ENCODE data around the gene IFNA1. TPM values are rescaled to one million over a fixed set of nuclear protein-coding genes. Genes with fewer than 3 reads are reported as not detected.

IFNA1 gene
- total RNA-seq, 1 donor from 2014 or later = not detected

DNA sequence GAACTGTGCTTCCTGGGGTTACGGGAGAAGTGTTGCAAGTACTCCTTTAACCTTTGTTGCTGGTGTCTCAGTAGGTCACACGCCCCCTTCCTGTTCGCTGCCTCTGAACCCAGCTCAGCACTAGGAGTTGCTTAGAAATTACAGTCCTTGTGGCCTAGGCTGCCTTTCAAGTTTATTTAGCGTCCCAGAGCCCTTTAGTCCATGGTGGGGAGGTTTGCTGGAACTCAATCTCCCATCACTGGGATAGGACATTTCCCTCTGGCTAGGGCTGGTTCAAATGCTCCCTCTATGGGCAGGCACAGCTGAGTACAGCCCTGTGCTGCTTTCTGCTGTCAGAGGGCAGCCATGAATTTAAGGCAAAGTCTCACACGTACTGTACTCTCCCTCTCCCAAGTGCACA is 26.6 kb upstream of the IFNA1 start:
- TF ChIP-seq, protein P1, sequence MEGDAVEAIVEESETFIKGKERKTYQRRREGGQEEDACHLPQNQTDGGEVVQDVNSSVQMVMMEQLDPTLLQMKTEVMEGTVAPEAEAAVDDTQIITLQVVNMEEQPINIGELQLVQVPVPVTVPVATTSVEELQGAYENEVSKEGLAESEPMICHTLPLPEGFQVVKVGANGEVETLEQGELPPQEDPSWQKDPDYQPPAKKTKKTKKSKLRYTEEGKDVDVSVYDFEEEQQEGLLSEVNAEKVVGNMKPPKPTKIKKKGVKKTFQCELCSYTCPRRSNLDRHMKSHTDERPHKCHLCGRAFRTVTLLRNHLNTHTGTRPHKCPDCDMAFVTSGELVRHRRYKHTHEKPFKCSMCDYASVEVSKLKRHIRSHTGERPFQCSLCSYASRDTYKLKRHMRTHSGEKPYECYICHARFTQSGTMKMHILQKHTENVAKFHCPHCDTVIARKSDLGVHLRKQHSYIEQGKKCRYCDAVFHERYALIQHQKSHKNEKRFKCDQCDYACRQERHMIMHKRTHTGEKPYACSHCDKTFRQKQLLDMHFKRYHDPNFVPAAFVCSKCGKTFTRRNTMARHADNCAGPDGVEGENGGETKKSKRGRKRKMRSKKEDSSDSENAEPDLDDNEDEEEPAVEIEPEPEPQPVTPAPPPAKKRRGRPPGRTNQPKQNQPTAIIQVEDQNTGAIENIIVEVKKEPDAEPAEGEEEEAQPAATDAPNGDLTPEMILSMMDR (conservative IDR thresholded peaks at IDR 0.05) = no peak
- Mint-ChIP-seq H3K4me1 (ENCODE audit: unreplicated experiment) (no peaks in the 10 kb centered on the region), H3K4me3 (no peak overlapping the region), H3K36me3 (no peaks in the 10 kb centered on the region), H3K9me3 (no peaks in the 10 kb centered on the region), H3K27me3 (peaks cover 7% of the 10 kb centered on the region), H3K27ac (no peak overlapping the region)
- no peak for DNase-seq (ENCODE audit: extremely low spot score, unreplicated experiment)

DNA sequence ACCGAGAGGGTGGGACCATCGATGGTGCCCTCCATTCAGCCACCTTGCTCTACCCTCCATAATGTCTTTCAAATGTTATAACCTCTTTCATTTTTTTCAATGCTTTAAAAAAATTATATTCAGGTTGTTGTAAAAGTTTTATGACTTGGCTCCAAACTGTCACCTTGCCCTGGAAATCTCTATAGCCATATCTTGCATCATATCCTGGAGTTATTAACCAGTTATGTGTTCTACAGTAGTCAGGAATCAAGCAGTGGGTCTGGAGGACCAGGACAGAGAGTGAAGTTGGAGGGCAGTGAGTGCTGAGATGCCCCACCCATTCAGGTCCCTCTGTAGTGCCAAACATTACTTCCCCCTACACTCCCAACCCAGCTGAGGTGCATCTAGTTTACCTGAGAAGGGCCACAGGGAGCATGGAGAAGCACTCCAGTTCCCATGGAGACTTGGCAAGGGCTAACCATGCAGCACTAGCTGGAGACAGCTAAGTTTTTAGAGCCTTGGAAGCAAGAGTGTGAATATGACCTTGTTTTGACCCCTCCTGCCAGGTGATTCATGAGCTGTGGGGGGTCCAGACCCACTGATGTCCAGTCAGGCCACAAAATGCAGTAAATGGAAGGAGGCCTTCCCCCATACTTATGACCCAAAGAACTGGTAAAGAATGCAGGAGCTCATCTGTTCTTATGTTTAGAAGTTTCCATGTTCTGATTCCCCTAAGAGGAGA is 25.9 kb upstream of the IFNA1 start:
- H3K27me3 Mint-ChIP-seq = peaks cover 6% of the 10 kb centered on the region
- no peak overlapping the region for H3K4me3 Mint-ChIP-seq
- DNase-seq (ENCODE audit: extremely low spot score, unreplicated experiment) = no peak
- no peaks in the 10 kb centered on the region for H3K4me1 Mint-ChIP-seq (ENCODE audit: unreplicated experiment)
- no peaks in the 10 kb centered on the region for H3K36me3 Mint-ChIP-seq
- H3K27ac Mint-ChIP-seq = no peak overlapping the region
- TF ChIP-seq, protein P1 (conservative IDR thresholded peaks at IDR 0.05) = no peak
- no peaks in the 10 kb centered on the region for H3K9me3 Mint-ChIP-seq

- Mint-ChIP-seq H3K4me1 (ENCODE audit: unreplicated experiment) (no peaks in the 10 kb centered on the region), H3K27ac (no peak overlapping the region), H3K9me3 (no peaks in the 10 kb centered on the region), H3K4me3 (no peak overlapping the region), H3K36me3 (no peaks in the 10 kb centered on the region), H3K27me3 (peaks cover 5% of the 10 kb centered on the region)
- TF ChIP-seq, protein P1 (conservative IDR thresholded peaks at IDR 0.05) = no peak
- DNase-seq (ENCODE audit: extremely low spot score, unreplicated experiment) = no peak
Measured at GRCh38 chr9:21415493-21416267, 24.6 kb upstream of the IFNA1 start.

GRCh38 chr9:21428235-21428634 is 12.0 kb upstream of the IFNA1 start:
- H3K4me3 Mint-ChIP-seq = no peak overlapping the region
- no peak overlapping the region for H3K27ac Mint-ChIP-seq
- H3K9me3 Mint-ChIP-seq = no peaks in the 10 kb centered on the region
- DNase-seq (ENCODE audit: extremely low spot score, unreplicated experiment) = no peak
- no peaks in the 10 kb centered on the region for H3K36me3 Mint-ChIP-seq
- H3K4me1 Mint-ChIP-seq (ENCODE audit: unreplicated experiment) = peaks cover under 1% of the 10 kb centered on the region
- TF ChIP-seq, protein P1 (conservative IDR thresholded peaks at IDR 0.05) = no peak
- peaks cover 14% of the 10 kb centered on the region for H3K27me3 Mint-ChIP-seq

GRCh38 chr9:21429191-21429590 is 11.0 kb upstream of the IFNA1 start:
- no peak for DNase-seq (ENCODE audit: extremely low spot score, unreplicated experiment)
- Mint-ChIP-seq H3K9me3 (no peaks in the 10 kb centered on the region), H3K27ac (no peak overlapping the region), H3K27me3 (peaks cover 14% of the 10 kb centered on the region), H3K4me3 (no peak overlapping the region), H3K36me3 (no peaks in the 10 kb centered on the region), H3K4me1 (ENCODE audit: unreplicated experiment) (peaks cover 4% of the 10 kb centered on the region)
- TF ChIP-seq, protein P1 (conservative IDR thresholded peaks at IDR 0.05) = no peak
